GM18870 (cell line): ENCODE results near the gene FAM210A.
A peak's percentile ranks its signal among the peaks of the same experiment; 100 is the strongest.

ENCODE experiments used
- ATAC-seq: cut with Tn5 transposase; IDR thresholded peaks from one replicate; pipeline ENCODE4 v1.9.1; 2021; ENCODE audit warnings: moderate library complexity; ENCODE audit not compliant: unreplicated experiment

Gene FAM210A

DNA sequence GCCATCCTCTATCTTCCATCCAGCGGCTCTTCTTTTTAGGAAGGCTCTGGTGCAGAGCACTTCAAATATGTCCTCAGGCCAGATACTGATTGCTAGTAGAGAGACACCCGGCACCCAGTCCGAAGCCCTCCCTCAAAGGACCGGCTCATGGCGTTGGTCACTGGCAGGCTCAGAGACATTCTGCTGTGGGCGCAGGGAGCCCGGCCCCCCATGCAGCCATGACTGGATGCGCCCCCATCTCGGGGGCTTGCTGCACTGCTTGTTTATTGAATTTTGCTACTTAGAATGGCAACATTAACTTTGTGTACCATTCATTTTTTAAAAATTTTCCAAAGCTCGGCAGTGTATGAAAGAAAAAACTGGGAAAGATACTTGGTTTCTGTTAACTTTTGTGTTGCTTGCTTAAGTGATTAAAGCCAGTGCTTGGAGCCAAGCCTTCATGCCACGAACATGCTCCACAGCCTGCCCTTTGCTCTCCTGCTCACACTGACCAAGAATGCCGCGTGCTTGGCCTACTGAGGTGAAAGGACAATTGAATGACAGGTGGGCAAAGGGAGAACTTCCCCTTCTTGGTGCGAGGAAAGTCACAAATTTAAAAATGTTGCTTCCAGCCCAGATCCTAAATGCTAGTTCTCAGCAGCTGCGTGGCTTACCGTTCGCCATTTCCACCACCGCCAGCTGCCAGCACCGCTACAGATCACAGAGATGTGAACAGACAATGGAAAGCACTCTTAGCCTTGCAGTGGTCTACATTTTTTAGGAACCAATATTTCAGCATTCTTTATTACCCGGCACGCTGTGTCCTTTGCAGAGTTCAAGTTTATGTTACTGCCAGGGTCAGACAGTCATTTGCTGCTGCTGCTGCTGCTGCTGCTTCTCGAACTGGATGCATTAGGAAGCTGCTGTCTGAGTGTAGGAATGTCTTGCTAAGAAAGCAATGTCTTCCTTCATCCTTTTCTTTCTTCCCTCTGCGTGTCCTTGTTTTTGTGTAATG, 76.7 kb downstream of the FAM210A start:
- ATAC-seq: no peak

DNA sequence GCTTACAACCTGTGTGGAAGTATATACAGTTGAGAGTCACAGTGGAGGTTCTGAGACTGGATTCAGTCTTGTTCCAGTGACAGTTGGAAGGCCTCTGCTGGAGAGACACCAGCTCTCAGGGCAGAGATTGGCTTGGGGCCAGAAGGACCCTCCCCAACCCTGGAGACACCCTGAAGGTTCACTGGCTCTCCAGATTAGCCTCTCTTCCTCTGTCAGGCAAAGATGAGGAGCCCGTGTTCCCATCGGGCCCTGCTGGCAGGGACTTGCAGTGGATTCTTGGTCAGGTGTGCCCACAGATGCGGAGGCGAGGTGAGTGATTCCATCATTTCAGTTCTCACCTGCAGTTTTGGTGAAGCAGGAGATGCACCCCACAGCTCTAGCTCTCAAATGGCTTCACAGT, 78.6 kb downstream of the FAM210A start:
- ATAC-seq: no peak

DNA sequence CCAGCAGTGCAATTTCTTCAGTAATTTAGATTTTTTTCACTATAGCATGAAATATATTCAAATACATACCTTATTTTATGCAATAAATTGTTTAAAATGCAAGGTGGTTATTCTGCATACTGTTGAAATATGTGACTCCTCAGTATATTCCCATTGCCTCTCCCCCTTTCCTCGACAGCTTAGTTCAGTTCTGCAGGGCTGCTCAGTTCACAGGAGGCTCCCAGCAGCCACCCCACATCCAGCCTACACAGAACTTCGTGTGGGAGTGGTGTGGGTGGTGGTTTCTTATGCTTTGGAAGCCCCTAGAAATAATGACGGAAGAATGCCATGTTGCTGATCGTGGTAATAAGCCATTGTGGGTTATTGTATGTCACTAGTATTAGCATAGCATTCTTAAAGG, 79.7 kb downstream of the FAM210A start:
- no peak for ATAC-seq

DNA sequence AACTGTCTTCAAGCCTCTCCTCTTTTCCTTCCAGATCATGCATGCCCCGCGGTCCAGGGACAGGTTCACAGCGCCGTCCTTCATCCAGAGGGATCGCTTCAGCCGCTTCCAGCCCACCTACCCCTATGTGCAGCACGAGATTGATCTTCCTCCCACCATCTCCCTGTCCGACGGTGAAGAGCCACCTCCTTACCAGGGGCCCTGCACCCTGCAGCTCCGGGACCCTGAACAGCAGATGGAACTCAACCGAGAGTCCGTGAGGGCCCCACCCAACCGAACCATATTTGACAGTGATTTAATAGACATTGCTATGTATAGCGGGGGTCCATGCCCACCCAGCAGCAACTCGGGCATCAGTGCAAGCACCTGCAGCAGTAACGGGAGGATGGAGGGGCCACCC, 81.3 kb downstream of the FAM210A start:
- ATAC-seq: no peak

DNA sequence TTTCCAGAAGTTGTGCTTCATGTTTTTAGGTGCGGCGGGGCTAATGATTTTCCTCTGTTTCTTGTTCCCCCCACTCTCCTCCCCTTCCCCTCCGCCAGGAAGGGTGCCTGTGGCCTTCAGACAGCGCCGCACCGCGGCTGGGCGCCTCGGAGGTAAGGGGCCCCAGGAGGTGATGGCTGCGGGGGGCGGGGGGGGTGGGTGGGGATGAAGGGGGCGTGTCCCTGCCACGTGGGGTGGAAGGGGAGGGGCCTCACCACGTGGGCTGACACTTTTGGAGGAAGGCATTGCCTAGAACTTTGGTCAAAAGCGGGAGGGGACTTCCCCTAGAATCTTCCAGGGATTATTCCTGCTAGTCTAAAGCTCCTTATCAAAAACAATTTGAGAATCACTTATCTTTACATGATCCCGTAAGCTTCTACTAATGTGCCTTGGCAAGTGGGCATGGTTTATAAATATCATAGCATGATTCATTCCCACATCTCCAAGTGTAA, 83.1 kb downstream of the FAM210A start:
- ATAC-seq: no peak

DNA sequence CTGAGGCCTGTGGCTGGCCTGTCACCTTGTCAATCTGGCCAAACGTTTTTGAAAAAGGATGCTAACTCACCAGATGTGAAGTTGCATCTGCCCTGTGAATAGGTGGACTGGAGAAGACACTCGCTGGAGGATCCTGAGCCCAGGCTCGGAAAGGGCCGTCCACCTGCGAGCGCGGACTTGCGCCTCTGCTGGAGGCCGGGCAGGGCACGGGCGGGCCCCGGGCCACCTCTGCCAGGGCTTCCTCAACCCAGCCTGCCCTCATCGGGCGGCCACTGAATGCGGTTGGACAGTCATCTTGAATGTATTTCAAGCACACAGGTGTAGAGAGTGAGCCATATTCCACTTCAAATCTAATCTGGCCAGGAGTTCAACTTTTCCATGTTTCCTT, 83.9 kb downstream of the FAM210A start:
- no peak for ATAC-seq

DNA sequence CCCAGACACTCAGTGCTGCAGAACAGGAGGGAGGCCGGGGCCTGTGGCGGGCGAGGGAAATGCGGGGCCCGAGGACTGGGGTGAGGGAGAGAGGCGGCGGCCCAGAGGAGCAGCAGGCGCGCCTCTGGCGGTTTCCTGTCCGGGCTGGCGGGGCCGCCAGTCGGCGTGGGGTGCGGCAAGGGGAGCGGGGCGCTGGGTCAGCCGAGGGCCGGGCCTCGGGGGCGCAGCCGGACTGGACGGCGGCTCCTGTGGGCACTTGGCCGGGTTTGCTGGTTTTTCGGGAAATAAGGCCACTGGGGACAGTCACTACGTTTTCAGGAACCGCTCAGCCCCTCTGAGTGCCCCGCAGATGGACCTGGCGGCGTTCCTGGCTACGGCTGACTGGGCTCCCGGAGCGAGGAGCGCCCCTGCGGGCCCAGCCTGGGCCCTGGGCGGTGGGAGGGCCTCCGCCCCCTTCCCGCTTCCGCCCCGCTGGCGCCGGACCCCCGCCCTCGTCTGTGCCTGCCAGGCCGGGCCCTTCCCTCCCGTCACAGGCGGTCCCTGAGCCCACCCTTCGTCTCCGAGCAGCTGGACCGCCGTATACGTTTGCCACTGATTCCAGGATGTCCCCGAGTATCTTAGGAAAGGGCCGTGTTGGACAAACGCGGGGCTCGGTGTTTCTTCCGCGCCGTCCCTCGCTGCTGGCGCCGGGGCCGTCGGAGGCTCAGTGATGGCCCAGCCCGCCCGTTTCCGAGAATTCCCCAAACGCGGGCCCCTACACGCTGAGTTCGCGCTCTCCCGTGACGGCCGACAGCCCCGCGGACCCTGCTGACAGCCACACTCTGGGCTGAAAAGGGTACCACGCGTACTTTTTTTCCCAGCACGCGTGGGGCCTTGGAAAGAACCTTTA, 84.6 kb downstream of the FAM210A start:
- ATAC-seq: no peak

DNA sequence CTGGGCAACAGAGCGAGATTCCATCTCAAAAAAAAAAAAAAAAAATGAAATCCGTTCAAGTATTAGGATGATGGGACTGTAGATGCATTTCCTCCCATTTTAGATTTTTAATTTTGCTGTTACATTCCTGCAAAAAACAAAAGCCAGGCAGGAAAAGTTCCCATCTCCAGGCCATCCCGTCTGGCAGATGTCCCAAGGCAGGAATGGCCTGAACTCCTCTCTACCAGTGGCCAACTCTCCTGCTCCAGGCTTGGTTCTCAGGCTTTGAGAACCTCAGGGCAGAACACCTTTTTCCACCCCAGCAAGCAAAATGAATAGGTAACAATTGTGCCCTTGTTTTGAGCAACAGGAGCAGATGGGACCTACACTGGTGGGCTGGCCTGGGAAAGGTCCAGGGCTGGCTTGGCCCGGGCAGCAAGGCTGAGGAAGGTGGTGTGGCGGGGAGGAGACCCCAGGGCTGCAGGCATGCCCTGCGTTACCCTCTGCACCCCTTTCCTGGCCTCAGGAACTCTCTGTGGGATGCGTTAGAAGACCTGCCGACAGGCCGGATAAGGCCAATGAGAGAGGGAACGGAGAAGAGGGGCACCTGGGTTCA, 86.0 kb downstream of the FAM210A start:
- ATAC-seq: no peak

DNA sequence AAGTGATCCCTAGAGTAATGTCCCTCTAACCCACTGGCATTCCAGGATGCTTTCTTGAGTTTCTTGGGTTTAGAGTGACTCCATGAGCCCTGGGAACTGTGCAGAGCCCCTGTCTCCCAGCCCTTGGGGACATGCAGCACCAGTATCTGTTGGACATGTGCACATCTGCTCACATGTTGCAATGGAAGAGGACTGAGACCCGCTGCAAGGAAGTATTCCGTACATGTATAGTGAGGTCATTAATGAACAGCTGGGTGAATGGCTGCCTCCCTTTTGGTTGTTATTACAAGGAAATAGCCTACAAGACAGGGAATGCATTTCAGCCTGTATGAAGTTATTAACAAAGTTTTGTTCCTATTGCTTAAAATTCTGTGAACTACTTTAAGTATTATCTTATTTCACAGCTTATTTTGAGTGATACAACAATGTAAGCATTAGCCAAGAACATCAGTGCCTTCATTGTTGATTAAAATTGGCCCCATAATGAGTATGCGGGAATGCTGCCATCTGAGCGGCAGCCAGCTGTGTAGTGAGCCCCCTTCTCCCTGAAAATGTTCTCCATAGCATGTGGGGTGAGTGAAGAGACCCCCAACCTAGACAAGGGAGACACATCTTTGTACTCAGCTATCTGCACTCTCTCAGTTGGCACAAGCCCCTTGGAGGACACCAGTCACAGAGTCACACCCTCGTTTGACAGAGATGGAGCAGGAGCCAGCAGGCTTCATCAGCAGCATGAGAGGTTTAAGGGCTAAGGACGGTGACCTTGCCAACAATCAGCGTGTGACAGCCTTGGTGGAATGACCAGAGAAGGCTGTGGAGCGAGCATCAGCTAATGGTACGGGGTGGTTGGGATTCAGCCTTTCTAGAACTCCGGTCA, 87.4 kb downstream of the FAM210A start:
- no peak for ATAC-seq

DNA sequence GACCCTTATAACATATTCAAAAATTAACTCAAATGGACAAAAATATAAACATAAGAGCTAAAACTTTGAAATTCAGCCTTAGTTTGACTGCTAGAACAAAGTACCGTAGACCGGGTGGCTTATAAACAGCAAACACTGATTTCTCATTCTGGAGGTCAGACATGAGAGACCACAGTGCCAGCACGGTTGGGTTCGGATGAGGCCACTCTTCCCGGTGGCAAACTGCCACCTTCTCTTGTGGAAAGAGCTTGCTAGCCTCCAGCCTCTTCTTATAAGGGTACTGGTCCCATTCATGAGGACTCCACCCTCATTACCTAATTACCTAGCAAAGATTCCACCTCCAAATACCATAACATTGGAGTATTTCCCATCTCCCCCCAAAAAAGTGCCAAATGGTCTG, 91.3 kb downstream of the FAM210A start:
- ATAC-seq: no peak

DNA sequence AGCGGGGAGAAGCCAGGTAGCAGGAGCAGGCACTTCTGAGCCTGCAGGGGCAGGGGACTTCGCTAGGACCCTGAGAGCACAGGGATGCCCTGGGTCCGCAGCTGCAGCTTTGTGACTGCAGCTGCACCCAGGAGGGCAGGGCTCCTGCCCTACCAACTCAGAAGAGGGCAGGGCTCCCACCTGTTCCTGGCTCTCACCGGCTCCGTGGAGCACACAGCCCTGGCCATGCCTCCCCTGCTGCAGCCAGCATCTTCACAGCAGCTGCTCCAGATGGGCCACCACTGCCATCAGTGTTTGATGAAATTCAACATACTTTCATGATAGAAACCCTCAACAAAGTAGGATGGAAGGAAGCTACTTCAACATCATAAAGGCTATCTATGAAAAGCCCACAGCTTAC, 92.7 kb downstream of the FAM210A start:
- no peak for ATAC-seq

DNA sequence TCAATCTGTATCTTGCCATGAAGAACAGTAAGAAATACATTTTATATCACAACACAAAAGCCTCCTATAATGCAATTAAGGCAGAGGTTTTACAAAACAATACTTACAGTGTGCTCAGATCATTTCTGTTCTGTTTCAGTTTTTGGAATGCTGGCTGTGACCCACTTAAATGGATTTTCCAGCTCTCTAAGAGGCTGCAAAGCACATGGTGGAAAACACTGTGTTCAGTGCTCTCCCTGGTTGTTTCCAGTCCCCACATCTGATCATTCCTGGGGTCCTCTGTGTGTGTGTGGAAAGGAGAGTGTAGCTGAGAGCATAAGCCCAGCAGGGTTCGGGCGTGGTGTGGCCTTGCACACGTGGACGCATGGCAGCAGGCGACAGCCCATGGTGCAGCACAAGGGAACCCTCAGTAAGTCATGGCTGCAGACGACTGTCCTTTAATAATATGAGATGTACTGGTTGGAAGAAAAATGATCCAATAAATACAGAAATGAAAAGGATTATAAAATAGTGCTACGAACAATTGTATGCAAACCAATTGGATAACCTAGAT, 95.6 kb downstream of the FAM210A start:
- no peak for ATAC-seq

DNA sequence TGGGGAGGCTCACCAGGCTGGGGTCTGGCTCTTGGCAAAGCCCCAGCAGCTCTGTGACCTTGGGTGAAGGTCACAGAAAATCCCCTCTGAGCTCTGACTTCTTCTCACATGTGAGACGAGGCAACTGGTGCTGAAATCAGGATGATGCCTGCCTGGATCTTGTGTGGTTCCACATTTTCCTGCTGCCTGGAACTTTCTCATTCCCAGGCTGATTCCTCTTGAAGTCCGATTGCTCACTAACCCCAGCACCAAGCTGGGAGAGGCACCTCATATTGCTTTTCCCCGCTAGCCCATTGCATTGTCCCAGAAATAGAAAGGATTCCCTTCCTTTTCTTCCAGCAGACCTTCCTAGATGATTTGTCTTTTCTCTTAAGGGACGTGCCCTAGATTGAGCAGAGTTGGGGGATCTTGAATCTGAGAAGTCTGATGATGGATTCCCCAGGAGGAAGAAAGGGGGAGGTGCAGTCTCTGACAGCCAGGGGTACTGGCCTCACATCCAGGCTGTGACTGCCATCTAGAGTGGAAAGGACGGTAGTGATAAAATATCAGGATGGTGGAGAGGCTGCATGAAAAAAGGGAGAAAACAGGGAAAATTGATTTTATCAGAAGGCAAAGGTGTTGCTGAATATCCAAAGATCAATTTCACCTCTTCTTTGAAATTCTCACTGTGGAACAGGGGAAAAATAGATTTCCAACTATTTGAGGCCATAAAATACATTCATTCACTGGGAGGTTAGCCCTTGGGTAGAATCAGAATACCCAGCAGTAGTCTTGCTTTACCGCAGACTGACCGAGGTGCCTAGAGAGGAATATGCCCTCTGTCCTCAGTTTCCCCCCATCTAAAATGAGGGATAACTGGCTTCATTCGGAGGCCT, 96.3 kb downstream of the FAM210A start:
- peak; percentile 74 for ATAC-seq

DNA sequence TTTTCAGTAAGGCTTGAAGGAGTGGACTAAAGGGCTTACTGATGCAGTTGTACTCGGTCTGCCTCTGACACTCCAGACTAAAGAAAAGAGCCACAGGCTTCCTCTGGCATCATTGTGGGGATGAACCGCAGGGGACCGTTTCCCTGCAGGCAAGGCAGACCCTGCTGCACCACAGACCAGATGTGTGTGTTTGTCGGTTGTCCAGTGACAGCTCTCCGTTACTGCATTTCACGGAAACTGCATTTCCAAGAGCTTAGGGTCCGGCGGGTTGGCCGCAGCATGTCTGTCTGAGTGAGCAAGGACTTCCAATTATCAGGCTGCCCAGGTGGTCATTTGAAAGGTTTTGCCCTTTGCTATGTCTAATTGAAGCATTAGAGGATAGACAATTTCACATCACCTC, 98.1 kb downstream of the FAM210A start:
- ATAC-seq: no peak

DNA sequence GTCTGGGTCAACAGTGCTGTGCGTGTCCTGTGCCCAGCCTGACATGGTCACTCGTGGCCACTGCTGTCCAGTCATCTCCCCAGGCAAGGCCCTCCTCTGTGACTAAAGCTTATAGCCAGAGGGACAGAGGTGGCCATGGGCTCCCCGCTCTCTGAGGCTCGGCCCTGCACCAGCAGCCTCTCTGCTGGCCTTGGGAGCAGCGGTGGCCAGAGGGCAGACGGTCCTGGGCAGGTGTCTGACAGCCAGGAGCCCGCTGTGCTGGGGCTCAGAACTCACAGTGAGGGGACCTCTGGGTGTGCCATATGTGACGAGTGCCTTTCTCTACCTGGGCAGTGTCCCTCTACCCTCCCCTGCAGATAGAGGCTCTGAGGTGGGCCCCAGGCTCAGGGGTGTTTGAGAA, 98.7 kb downstream of the FAM210A start:
- ATAC-seq: no peak

DNA sequence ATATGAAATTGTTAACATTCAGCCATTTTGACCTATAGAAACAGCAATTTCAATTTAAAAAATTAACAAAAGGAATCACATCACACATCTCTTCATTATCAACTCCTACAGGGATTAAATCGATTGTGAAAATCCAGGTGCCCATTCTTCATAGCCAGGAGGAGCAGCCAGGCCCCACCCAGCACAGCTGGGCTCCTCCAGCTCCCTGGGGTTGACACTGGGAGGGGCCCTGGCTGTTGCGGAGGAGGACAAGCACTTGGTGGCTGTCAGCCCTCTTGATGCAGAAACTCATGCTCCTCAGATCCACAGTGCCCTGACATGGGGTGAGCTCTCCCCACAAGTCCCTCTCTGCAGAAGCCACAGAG, 99.8 kb downstream of the FAM210A start:
- no peak for ATAC-seq

DNA sequence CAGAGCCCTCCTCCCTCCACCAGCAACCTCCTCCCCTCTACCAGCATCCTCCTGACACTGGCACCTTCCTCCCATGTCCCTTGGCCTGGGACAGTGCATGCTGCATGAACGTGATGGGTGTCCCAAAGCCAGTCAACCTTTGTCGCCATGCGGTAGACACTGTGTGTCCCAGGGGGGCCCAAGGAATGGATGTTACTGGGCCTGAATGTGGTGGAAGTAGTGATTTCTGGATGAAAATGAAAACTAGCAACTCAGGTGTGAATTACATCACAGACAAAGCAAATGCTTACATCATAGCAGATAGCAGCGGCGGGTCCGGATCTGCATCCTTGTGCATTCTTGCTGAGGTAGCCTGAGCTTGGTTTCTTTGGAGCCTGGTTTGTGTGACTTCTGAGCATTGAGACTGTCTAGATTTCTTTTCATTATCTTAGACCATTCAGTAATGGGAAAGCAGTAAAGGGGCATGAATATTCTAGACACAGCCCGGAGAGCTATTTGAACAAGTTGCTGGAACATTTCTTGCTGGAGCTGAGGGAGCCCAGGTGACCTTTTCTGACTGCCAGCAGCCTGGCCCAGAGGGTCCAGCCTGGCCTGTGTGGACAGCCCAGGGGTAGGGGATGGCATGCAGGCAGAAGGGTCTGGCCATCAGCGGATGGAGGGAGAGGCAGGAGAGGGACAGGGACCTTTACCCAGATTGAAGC, 100.4 kb downstream of the FAM210A start:
- no peak for ATAC-seq

DNA sequence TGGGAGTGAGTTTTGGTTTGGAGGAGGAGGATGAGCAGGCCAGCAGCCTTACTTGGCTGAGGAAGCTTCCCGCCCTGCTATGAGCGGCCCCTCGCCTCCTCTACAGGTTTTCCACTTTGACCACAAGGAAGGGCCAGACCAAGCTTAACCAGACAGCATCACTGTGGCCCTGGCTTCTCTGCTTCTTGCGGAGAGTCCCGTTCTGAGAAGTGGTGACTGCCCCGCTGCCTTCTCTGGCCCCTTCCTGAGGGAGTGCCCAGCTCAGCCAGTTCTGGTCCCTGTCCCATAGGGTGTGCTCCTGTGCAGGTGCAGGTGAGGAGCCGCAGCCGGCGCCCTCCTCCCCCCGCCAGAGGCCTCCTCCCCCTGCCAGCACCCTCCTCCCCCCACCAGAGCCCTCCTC, 101.0 kb downstream of the FAM210A start:
- no peak for ATAC-seq
